Left lung (tissue), 10 donors: Measurements from ENCODE around the gene SOHLH2. TPM values are rescaled to one million over a fixed set of nuclear protein-coding genes. Genes with fewer than 3 reads are reported as not detected.

ENCODE experiments used
- ATAC-seq: fragments of 200-7000 bp; cut with Tn5 transposase; one replicate; pipeline ENCODE4 v1.9.1; 2020; ENCODE audit warnings: moderate library complexity
- DNase-seq, 4 donors: peaks; one replicate each; pipeline ENCODE4 v3.0.0-alpha.2; 2013 to 2020
- H3K27ac ChIP-seq, 2 donors: fragments of 200-600 bp; sonication (generic) in 1 of 2; one replicate each; pipeline versions ENCODE4 v1.5.0 to v1.8.0; 2020 to 2021
- H3K27me3 ChIP-seq, 2 donors: fragments of 200-600 bp; sonication (generic) in 1 of 2; one replicate each; pipeline versions ENCODE4 v1.5.0 to v1.8.0; 2020 to 2021
- H3K36me3 ChIP-seq, 2 donors: fragments of 200-600 bp; sonication (generic) in 1 of 2; one replicate each; pipeline versions ENCODE4 v1.5.0 to v1.8.0; 2020 to 2021
- H3K4me1 ChIP-seq, 2 donors: fragments of 200-600 bp; one replicate each; pipeline ENCODE4 v1.8.0; 2021
- H3K4me3 ChIP-seq, 2 donors: fragments of 200-600 bp; sonication (generic) in 1 of 2; one replicate each; pipeline versions ENCODE4 v1.5.0 to v1.8.0; 2020 to 2021; ENCODE audit warnings: mild to moderate bottlenecking in 1 of 2
- H3K9me3 ChIP-seq, 2 donors: fragments of 200-600 bp; sonication (generic) in 1 of 2; one replicate each; pipeline versions ENCODE4 v1.5.0 to v1.8.0; 2020 to 2021
- CTCF ChIP-seq, 2 donors: fragments of 200-600 bp; sonication (generic) in 1 of 2; IDR thresholded peaks; one replicate each; pipeline versions ENCODE4 v1.5.0 to v1.8.0; 2021; ENCODE audit warnings: antibody characterized with exemption in 2 of 2
- intact Hi-C, 2 donors: fragments of 100-400 bp; cut with DNase I; formaldehyde crosslinking; loops; one replicate each; pipeline versions ENCODE4 v1.11.2 to v1.14.2; 2022
- polyA plus RNA-seq, 6 donors: library from polyadenylated mRNA; unstranded; fragments of 120-200 nt; gene quantifications; one replicate each; pipeline ENCODE4 v1.2.1, GENCODE V29; 2013; ENCODE audit not compliant: insufficient read length in 6 of 6
- total RNA-seq, 2 donors: library from RNA; stranded (reverse); fragmentation: NEBNext Ultra II Directional; extraction: Animal tissue kit (Norgen Biotek cat#: 25700); gene quantifications; one replicate each; pipeline ENCODE4 v1.2.1, GENCODE V29; 2021
- donor health status: DM: no; HTN: yes; CAD: no.
- donor health status: DM: no; HTN: no; CAD: no.

The SOHLH2 gene
- total and polyA plus RNA-seq, 8 donors = 0.29 to 4.8 (median 2.0) TPM; not detected in 1

DNA sequence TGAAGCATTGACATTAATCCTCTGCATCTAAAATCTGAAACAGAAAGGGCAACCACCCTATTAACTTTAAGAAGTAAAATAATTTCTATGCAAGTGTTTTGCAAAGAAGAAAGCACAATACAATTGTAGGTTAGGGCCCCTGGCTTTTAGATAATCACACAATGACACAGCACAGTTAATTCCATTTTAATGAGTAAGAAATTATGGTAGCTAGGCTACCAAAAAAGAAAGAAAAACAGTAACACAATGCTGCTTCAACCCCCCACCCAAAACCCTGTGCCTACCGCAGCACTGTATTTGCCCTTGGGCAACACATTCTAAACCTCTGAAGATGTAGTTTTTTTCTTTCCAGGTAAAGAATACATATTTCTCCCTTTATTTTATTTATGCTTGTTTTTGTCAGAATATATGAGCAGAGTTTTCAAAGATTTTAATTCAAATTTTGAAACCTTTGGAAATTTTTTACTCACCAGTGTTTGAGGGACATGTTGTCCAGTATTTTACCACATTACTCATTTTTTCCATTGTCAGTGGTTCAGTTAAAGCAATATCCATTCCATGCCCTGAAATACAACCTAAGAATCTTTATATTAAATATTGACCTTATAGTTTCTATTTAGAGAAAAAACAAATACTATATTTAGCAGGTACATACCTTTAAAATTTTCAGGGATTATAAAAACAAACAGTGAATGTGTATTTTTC, 21.1 kb downstream of the SOHLH2 start:
- no peak overlapping the region for H3K4me3 ChIP-seq
- H3K27me3 ChIP-seq = no peaks in the 10 kb centered on the region
- no peaks in the 10 kb centered on the region for H3K4me1 ChIP-seq
- no peak for TF ChIP-seq CTCF (IDR thresholded peaks at IDR 0.05)
- intact Hi-C loops = no loop called here
- no peak overlapping the region for H3K27ac ChIP-seq
- DNase-seq (peak in 1 of 4 donors; percentile 7), ATAC-seq (no peak)
- H3K36me3 ChIP-seq = no peaks in the 10 kb centered on the region
- H3K9me3 ChIP-seq = no peaks in the 10 kb centered on the region

GRCh38 chr13:36192166-36192565, 22.2 kb downstream of the SOHLH2 start:
- no peak overlapping the region for H3K27ac ChIP-seq
- H3K9me3 ChIP-seq = no peaks in the 10 kb centered on the region
- H3K36me3 ChIP-seq = no peaks in the 10 kb centered on the region
- no peak for DNase-seq
- H3K4me1 ChIP-seq = no peaks in the 10 kb centered on the region
- no peak for TF ChIP-seq CTCF (IDR thresholded peaks at IDR 0.05)
- H3K27me3 ChIP-seq = no peaks in the 10 kb centered on the region
- H3K4me3 ChIP-seq = no peak overlapping the region
- intact Hi-C loops = no loop called here
- no peak for ATAC-seq

- Histone ChIP-seq H3K4me1 (no peaks in the 10 kb centered on the region), H3K27ac (no peak overlapping the region), H3K4me3 (no peak overlapping the region), H3K27me3 (no peaks in the 10 kb centered on the region), H3K36me3 (no peaks in the 10 kb centered on the region), H3K9me3 (no peaks in the 10 kb centered on the region)
- DNase-seq (no peak), ATAC-seq (no peak)
- intact Hi-C loops = no loop called here
- no peak for TF ChIP-seq CTCF (IDR thresholded peaks at IDR 0.05)
These were observed 23.6 kb downstream of the SOHLH2 start for GRCh38 chr13:36190771-36191170.

DNA sequence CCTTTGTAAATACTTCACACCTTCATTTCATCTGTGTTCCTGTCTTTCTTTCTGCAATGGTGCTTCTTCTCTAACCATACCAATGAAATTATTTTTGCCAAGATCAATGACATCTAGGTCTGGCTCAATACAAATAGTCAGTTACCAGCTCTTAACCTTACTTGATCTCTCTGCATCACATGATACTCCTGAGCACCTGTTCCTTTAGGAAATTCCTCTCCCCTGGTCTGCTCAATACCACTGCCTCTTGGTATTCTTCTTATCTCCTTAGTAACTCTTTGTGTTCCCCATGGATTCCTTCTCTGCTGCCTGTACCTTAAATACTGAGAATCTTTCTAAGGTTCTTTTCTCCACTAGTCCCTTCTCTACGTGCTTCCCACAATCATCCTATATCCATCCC, 25.9 kb downstream of the SOHLH2 start:
- TF ChIP-seq CTCF (IDR thresholded peaks at IDR 0.05) = no peak
- H3K27ac ChIP-seq = no peak overlapping the region
- intact Hi-C loops = no loop called here

GRCh38 chr13:36183901-36184300, 30.5 kb downstream of the SOHLH2 start:
- no peak for ATAC-seq
- H3K36me3 ChIP-seq = no peaks in the 10 kb centered on the region
- no peaks in the 10 kb centered on the region for H3K4me1 ChIP-seq
- intact Hi-C loops = no loop called here
- H3K9me3 ChIP-seq = no peaks in the 10 kb centered on the region
- no peak overlapping the region for H3K27ac ChIP-seq
- H3K27me3 ChIP-seq = no peaks in the 10 kb centered on the region
- TF ChIP-seq CTCF (IDR thresholded peaks at IDR 0.05) = no peak
- no peak overlapping the region for H3K4me3 ChIP-seq
- no peak for DNase-seq

More for the DNA sequence above, 25.9 kb downstream of the SOHLH2 start:
- Histone ChIP-seq H3K4me3 (no peak overlapping the region), H3K36me3 (no peaks in the 10 kb centered on the region), H3K9me3 (no peaks in the 10 kb centered on the region), H3K27me3 (no peaks in the 10 kb centered on the region), H3K4me1 (no peaks in the 10 kb centered on the region)
- ATAC-seq (no peak), DNase-seq (no peak)
